ENCODE measurements around the gene SH2D3A.
"Not testable (repeated sequence)": the region's sequence is repeated elsewhere in the genome, so short reads cannot be mapped to it uniquely, and the experiment has no call there.

The SH2D3A gene

GRCh38 chr19:6718741-6719539 lies 48.3 kb downstream of the SH2D3A start:
- no peak for DNase-seq

GRCh38 chr19:6718111-6718740 lies 49.0 kb downstream of the SH2D3A start:
- no peak for DNase-seq

- DNase-seq, result no peak
These were observed 49.7 kb downstream of the SH2D3A start for GRCh38 chr19:6717441-6717971.

- DNase-seq, result no peak
These were observed 50.2 kb downstream of the SH2D3A start for GRCh38 chr19:6717036-6717435.

GRCh38 chr19:6716610-6716970 lies 50.6 kb downstream of the SH2D3A start:
- DNase-seq, result no peak

GRCh38 chr19:6714749-6715555 lies 52.3 kb downstream of the SH2D3A start:
- no peak for DNase-seq

- no peak for DNase-seq
These were observed 53.2 kb downstream of the SH2D3A start for GRCh38 chr19:6713773-6714692.

GRCh38 chr19:6712692-6713670 lies 54.3 kb downstream of the SH2D3A start:
- no peak for DNase-seq

GRCh38 chr19:6712231-6712630 lies 55.0 kb downstream of the SH2D3A start:
- no peak for DNase-seq

- no peak for DNase-seq
These were observed 55.6 kb downstream of the SH2D3A start for GRCh38 chr19:6711605-6712004.

GRCh38 chr19:6711078-6711361 lies 56.2 kb downstream of the SH2D3A start:
- no peak for DNase-seq

- DNase-seq, result no peak
These were observed 56.8 kb downstream of the SH2D3A start for GRCh38 chr19:6710273-6711077.

- no peak for DNase-seq
These were observed 57.7 kb downstream of the SH2D3A start for GRCh38 chr19:6709549-6709948.

GRCh38 chr19:6708913-6709312 lies 58.3 kb downstream of the SH2D3A start:
- not testable (repeated sequence) for DNase-seq

GRCh38 chr19:6708346-6708745 lies 58.9 kb downstream of the SH2D3A start:
- DNase-seq, result no peak

GRCh38 chr19:6707658-6708018 lies 59.6 kb downstream of the SH2D3A start:
- DNase-seq, result no peak

- no peak for DNase-seq
These were observed 60.1 kb downstream of the SH2D3A start for GRCh38 chr19:6707011-6707657.

GRCh38 chr19:6706633-6706958 lies 60.6 kb downstream of the SH2D3A start:
- DNase-seq, result no peak

GRCh38 chr19:6705931-6706632 lies 61.2 kb downstream of the SH2D3A start:
- DNase-seq, result no peak

Data from NCI-H1694 treated with DMSO at 0.1 percent for 48 hours (cell line).